Anterior cingulate cortex (tissue), 58 donors: ENCODE measurements around the gene SELENOO.

Experiments
- DNase-seq, 58 donors: peaks; one replicate each; lab custom pipeline; 2025; lab: John Stamatoyannopoulos, UW

The SELENOO gene

GRCh38 chr22:50171319-50171964 is 29.4 kb upstream of the SELENOO start:
- no peak for DNase-seq

- DNase-seq: no peak
Observed at GRCh38 chr22:50171965-50172421, 28.8 kb upstream of the SELENOO start.

- no peak for DNase-seq
Observed at GRCh38 chr22:50173311-50173982, 27.4 kb upstream of the SELENOO start.

GRCh38 chr22:50173983-50174355 is 26.8 kb upstream of the SELENOO start:
- no peak for DNase-seq

GRCh38 chr22:50174382-50175190 is 26.2 kb upstream of the SELENOO start:
- no peak for DNase-seq

- no peak for DNase-seq
Observed at GRCh38 chr22:50175191-50175461, 25.7 kb upstream of the SELENOO start.

- no peak for DNase-seq
Observed at GRCh38 chr22:50175921-50176849, 24.6 kb upstream of the SELENOO start.

- DNase-seq: no peak
Observed at GRCh38 chr22:50176850-50177536, 23.8 kb upstream of the SELENOO start.

GRCh38 chr22:50177537-50178470 is 23.0 kb upstream of the SELENOO start:
- DNase-seq: no peak

GRCh38 chr22:50178471-50178864 is 22.3 kb upstream of the SELENOO start:
- no peak for DNase-seq

GRCh38 chr22:50178871-50179869 is 21.6 kb upstream of the SELENOO start:
- DNase-seq: no peak

GRCh38 chr22:50179937-50180726 is 20.7 kb upstream of the SELENOO start:
- no peak for DNase-seq

- no peak for DNase-seq
Observed at GRCh38 chr22:50180727-50181521, 19.9 kb upstream of the SELENOO start.

GRCh38 chr22:50182176-50183081 is 18.4 kb upstream of the SELENOO start:
- peak in 1 of 58 donors; percentile 22 for DNase-seq
